ENCODE results near the gene TSPEAR.

DNA sequence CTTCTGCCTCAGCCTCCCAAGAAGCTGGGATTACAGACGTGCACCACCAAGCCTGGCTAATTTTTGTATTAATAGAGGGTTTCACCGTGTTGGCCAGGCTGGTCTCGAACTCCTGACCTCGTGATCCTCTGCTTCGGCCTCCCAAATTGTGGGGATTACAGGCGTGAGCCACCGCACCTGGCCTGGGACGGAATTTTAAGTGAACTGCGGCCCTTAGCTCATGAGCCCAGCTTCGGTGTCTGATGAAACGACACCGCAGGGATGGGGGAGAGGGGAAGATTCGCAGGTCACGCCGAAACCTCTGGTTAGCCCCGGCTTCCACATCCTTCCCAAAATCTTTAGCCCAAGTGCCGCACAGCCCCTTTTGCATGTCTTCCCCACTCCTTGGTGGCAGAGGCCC, 217.0 kb downstream of the TSPEAR start:
- TF ChIP-seq, protein P1, sequence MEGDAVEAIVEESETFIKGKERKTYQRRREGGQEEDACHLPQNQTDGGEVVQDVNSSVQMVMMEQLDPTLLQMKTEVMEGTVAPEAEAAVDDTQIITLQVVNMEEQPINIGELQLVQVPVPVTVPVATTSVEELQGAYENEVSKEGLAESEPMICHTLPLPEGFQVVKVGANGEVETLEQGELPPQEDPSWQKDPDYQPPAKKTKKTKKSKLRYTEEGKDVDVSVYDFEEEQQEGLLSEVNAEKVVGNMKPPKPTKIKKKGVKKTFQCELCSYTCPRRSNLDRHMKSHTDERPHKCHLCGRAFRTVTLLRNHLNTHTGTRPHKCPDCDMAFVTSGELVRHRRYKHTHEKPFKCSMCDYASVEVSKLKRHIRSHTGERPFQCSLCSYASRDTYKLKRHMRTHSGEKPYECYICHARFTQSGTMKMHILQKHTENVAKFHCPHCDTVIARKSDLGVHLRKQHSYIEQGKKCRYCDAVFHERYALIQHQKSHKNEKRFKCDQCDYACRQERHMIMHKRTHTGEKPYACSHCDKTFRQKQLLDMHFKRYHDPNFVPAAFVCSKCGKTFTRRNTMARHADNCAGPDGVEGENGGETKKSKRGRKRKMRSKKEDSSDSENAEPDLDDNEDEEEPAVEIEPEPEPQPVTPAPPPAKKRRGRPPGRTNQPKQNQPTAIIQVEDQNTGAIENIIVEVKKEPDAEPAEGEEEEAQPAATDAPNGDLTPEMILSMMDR (IDR thresholded peaks at IDR 0.05; ENCODE audit: low read length), result no peak
- no peak for TF ChIP-seq EZH2 (IDR thresholded peaks at IDR 0.05; ENCODE audit: borderline replicate concordance, low read length)
